Measurements from ENCODE around the gene TAGLN2.

TAGLN2 gene

DNA sequence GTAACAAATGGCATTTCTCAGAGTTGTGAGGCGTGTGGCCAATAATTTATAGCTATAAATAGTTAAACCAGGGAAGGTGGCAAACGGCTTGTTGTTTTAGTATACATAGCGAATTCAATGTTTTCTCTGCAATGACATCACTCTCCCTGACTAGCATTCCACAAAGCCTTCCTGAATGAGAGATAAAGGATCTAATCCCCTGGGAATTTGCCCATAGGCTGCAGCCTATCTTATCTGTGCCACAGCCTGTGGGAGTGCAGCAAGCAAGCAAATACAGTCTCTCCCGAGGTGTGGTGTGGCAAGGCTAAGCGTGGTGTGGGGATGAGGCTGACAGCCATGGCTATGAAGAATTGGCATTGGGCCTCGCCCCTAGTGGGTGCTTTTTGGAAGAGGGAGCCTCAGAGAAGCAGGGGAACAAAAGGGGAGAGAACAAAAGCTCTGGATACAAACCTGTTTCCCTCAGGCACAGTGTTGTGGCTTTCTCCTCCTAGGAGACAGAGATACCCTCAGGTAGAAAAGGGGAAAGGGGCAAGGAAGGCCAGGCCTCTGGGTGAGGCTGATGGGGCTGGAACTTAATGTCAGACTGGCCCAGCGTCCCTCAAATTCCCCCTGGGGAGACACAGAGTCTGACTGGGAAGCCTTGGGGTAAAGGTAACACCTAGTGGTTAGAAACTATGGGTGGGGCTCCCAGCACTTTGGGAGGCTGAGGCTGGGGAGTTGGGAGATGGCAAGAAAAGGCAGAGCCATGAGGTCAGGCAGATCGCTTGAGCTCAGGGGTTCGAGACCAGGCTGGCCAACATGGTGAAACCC lies 8.9 kb downstream of the TAGLN2 start:
- TF ChIP-seq, protein P1, sequence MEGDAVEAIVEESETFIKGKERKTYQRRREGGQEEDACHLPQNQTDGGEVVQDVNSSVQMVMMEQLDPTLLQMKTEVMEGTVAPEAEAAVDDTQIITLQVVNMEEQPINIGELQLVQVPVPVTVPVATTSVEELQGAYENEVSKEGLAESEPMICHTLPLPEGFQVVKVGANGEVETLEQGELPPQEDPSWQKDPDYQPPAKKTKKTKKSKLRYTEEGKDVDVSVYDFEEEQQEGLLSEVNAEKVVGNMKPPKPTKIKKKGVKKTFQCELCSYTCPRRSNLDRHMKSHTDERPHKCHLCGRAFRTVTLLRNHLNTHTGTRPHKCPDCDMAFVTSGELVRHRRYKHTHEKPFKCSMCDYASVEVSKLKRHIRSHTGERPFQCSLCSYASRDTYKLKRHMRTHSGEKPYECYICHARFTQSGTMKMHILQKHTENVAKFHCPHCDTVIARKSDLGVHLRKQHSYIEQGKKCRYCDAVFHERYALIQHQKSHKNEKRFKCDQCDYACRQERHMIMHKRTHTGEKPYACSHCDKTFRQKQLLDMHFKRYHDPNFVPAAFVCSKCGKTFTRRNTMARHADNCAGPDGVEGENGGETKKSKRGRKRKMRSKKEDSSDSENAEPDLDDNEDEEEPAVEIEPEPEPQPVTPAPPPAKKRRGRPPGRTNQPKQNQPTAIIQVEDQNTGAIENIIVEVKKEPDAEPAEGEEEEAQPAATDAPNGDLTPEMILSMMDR (IDR thresholded peaks at IDR 0.05; ENCODE audit: control insufficient read depth, extremely low read depth, insufficient read depth): no peak
- no peak overlapping the region for H3K4me3 ChIP-seq (ENCODE audit: low read depth, low read length)
- DNase-seq (ENCODE audit: low read depth): peak; percentile 97

DNA sequence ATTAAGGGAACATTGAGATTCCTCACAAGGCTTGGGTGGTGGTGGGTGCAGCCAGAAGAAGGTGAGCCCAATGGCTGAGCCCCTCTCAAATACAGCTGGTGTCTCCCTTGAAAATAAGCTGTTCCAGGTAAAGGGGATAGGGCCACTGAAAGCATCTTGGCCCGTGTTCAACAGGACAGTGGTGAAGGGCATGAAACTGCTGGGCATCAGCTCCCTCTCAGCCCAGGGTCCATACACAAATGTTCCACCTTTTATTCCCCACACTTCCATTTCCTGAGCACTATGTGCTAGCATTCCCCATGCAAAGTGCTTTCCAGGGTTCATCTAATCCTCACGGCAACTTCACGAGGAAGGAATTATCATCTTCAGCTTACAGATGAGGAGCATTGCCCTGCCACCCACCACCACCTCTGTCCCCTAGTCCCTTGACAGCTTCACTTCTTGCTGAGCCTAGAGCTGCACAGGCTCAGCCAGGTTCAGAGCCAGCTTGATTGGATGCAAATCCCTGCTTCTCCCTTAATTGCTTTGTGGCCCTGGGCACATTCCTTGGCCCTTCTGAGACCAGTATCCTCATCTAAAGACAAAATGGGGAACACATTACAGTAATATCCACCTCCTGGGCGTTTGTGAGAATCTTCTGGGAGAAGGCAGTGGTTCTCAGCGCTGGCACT lies 9.6 kb downstream of the TAGLN2 start:
- TF ChIP-seq, protein P1 (IDR thresholded peaks at IDR 0.05; ENCODE audit: control insufficient read depth, extremely low read depth, insufficient read depth): no peak
- no peak overlapping the region for H3K4me3 ChIP-seq (ENCODE audit: low read depth, low read length)
- DNase-seq (ENCODE audit: low read depth): no peak

DNA sequence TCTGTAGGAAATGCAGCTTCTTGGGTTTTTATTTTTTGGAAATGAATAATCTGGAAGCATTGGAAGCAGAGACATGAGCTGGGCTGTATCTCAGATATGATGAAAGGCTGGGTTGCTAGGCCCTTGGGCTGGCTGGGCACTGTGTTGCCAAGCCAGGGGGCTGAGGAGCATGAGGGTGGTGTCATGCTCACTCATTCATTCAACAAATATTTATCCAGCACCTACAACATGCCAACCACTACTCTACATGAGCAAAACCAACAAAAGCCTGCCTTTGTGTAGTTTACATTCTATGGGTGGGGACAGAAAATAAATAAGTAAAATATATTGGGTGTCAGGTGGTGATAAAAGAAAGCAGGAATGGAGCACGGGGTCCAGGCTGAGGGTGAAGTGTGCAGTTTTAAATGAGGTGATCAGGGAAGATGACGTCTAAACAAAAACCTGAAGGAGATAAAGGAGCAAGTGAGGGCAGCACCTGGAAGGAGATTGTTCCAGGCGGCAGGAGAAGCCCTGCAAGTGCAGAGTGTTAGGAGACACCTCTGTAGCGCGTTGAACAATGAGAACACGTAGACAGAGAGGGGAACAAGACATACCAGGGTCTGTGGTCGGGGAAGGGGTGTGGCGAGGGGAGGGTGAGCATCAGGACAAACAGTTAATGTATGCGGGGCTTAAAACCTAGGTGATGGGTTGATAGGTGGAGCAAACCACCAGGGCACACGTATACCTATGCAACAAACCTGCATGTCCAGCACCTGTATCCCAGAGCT lies 10.9 kb downstream of the TAGLN2 start:
- TF ChIP-seq, protein P1 (IDR thresholded peaks at IDR 0.05; ENCODE audit: control insufficient read depth, extremely low read depth, insufficient read depth): no peak
- no peak overlapping the region for H3K4me3 ChIP-seq (ENCODE audit: low read depth, low read length)
- DNase-seq (ENCODE audit: low read depth): no peak

DNA sequence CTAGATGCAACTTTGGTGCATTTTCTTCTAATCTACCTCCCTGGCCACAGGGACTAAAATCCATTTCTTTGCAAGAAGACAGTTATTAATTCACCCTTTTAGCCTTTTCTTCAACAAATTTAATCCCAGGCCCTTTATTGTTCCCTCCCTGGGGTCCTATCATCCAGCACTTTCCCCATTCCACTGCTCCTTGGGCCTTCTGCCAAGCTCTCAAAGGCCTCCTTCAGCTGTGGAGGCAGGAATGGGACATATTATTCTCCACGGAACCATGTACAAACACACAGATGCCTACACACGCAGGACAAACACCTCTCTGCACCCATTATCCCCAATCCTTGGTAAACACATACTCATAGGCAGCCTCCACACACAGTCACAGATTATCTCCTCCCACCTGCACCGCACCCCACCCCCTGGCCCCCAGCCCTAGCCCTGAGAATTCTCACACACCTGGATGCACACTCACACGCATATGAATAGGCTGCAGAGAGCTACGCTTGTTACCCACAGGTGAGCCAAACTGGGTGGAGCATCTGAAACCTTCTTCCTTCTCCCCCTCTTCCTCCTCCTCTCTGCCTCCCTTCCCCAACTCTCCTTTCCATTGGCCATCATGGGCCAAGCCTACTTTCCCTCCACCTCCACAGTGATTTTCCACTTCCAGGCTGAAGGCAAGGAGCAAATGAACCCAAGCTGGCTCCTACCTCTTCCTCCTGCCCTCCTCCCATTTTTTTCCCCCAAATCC lies 11.7 kb downstream of the TAGLN2 start:
- TF ChIP-seq, protein P1 (IDR thresholded peaks at IDR 0.05; ENCODE audit: control insufficient read depth, extremely low read depth, insufficient read depth): no peak
- H3K4me3 ChIP-seq (ENCODE audit: low read depth, low read length): no peak overlapping the region
- DNase-seq (ENCODE audit: low read depth): no peak

DNA sequence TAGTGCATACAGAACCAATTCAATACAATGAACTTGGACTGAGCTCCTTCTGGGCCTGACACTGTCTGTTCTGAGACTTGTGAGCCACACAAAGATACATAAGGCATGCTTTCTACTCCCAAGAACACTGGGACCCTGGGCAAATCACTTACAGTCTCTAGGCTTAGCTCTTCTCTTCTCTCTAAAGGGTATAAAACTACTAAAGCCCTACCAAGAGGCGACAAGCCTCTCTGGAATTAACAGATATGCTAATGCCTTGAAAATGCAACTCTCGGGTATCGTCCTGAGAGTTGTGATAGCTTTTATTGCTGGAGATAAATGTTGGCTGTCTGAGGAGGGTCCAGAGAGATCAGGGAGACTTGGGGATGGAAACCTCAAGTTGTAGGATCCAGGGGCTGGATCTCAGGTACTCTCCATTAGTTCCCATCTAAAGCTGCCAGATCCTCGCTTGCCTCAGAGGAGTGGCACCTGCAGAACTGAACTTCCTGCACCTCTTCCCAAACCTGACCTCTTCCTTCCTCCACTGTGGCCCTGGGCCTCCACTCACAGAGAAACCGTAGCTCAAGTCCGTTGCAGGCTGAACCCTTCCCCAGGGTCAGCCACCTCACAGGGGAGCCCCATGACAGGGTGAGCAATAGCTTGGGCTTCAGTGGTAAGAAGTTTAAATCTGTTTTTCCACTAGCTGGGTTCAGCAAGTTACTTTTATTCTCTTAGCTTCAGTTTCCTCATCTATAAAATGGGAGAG lies 13.8 kb downstream of the TAGLN2 start:
- DNase-seq (ENCODE audit: low read depth): no peak
- no peak overlapping the region for H3K4me3 ChIP-seq (ENCODE audit: low read depth, low read length)
- TF ChIP-seq, protein P1 (IDR thresholded peaks at IDR 0.05; ENCODE audit: control insufficient read depth, extremely low read depth, insufficient read depth): no peak
